Measurements from ENCODE around the gene CDC40.

Gene CDC40

GRCh38 chr6:110173506-110174132 is 6.6 kb upstream of the CDC40 start (continued):
- TF ChIP-seq TCF4 (CRISPR knock-in tag; IDR thresholded peaks at IDR 0.05; ENCODE audit: borderline replicate concordance) (no peak; the same call in 1 of the 2 replicates), ZNF8 (CRISPR knock-in tag; IDR thresholded peaks at IDR 0.05) (no peak)

- ATAC-seq, result peak; percentile 52
- TF ChIP-seq TSHZ2 (CRISPR knock-in tag; IDR thresholded peaks at IDR 0.05) (0 out of 2 replicates have a peak, but pooled peaks have one; percentile 24), POU6F1 (CRISPR knock-in tag; IDR thresholded peaks at IDR 0.05; ENCODE audit: borderline replicate concordance, low read depth) (no peak)
Measured at GRCh38 chr6:110178626-110179405, 1.4 kb upstream of the CDC40 start.

- TF ChIP-seq ZNF8 (CRISPR knock-in tag; IDR thresholded peaks at IDR 0.05) (no peak), TCF4 (CRISPR knock-in tag; IDR thresholded peaks at IDR 0.05; ENCODE audit: borderline replicate concordance) (no peak), ARNTL (CRISPR knock-in tag; IDR thresholded peaks at IDR 0.05; ENCODE audit: borderline replicate concordance, low read depth) (no peak), ZFP30 (CRISPR knock-in tag; IDR thresholded peaks at IDR 0.05) (no peak), OSR1 (CRISPR knock-in tag; IDR thresholded peaks at IDR 0.05) (no peak), ZNF565 (CRISPR knock-in tag; conservative IDR thresholded peaks at IDR 0.05; ENCODE audit: low read depth) (no peak), ISL1 (CRISPR knock-in tag; IDR thresholded peaks at IDR 0.05) (no peak), ZC3H10 (CRISPR knock-in tag; IDR thresholded peaks at IDR 0.05) (no peak), CREB5 (CRISPR knock-in tag; IDR thresholded peaks at IDR 0.05; ENCODE audit: low read depth) (no peak), PATZ1 (CRISPR knock-in tag; IDR thresholded peaks at IDR 0.05; ENCODE audit: borderline replicate concordance) (no peak), ESRRG (CRISPR knock-in tag; IDR thresholded peaks at IDR 0.05) (no peak), RARB (CRISPR knock-in tag; IDR thresholded peaks at IDR 0.05) (no peak), CSDC2 (CRISPR knock-in tag; IDR thresholded peaks at IDR 0.05) (no peak), ZFP3 (CRISPR knock-in tag; IDR thresholded peaks at IDR 0.05) (peak; percentile 56; the same call in 1 of the 2 replicates), BACH2 (CRISPR knock-in tag; IDR thresholded peaks at IDR 0.05; ENCODE audit: borderline replicate concordance) (no peak), POU6F1 (CRISPR knock-in tag; IDR thresholded peaks at IDR 0.05; ENCODE audit: borderline replicate concordance, low read depth) (peak; percentile 63; the same call in 1 of the 2 replicates)
Measured at GRCh38 chr6:110179406-110180227, 610 bp upstream of the CDC40 start, which contains the start of gene WASF1. TSS of gene WASF1 (minus strand) at chr6:110179670. CDS start at chr6:110127601, 52,069 bp downstream.

More at GRCh38 chr6:110179406-110180227, 610 bp upstream of the CDC40 start, which contains the start of gene WASF1:
- peak; percentile 87 for ATAC-seq

All from SK-N-SH treated with all-trans-retinoic acid at 6 μM for 48 hours (cell line).